Transverse colon (tissue), 4 donors: ENCODE data around the gene PRPF6. TPM values are rescaled to one million over a fixed set of nuclear protein-coding genes. Genes with fewer than 3 reads are reported as not detected.
A peak's percentile ranks its signal among the peaks of the same experiment; 100 is the strongest.

Source experiments
- DNase-seq: peaks from one replicate; pipeline ENCODE4 v3.0.0-alpha.2; 2019
- H3K27ac ChIP-seq, 4 donors: fragments of 200-600 bp; sonication (generic); 2 replicates each; pipeline ENCODE4 v1.5.1; 2016 to 2018; ENCODE audit warnings: inconsistent platforms in 4 of 4
- H3K27me3 ChIP-seq: fragments of 200-600 bp; sonication (generic); 2 replicates; pipeline ENCODE4 v1.5.1; 2017; ENCODE audit warnings: inconsistent platforms
- H3K36me3 ChIP-seq, 4 donors: fragments of 200-600 bp; sonication (generic); 2 replicates each; pipeline ENCODE4 v1.5.1; 2017 to 2019; ENCODE audit warnings: inconsistent platforms in 4 of 4
- H3K4me1 ChIP-seq, 4 donors: fragments of 200-600 bp; sonication (generic); 2 replicates each; pipeline ENCODE4 v1.5.1; 2017 to 2020; ENCODE audit warnings: inconsistent platforms in 4 of 4
- H3K4me3 ChIP-seq, 4 donors: fragments of 200-600 bp; sonication (generic); 1 replicate in 1 of 4; 2 replicates in 3 of 4; pipeline versions ENCODE4 v1.5.1 to v1.6.1; 2017 to 2019; ENCODE audit warnings: inconsistent platforms in 4 of 4
- H3K9me3 ChIP-seq, 2 donors: fragments of 200-600 bp; sonication (generic); 2 replicates each; pipeline ENCODE4 v1.5.1; 2017 to 2019; ENCODE audit warnings: inconsistent platforms in 2 of 2
- EP300 ChIP-seq: sonication (generic); formaldehyde crosslinking; IDR thresholded peaks from one replicate; pipeline ENCODE4 v1.6.1; 2017; ENCODE audit warnings: antibody characterized with exemption, low read depth
- POLR2A ChIP-seq: fragments of 450-650 bp; IDR thresholded peaks from one replicate; pipeline ENCODE4 v1.6.1; 2016; ENCODE audit warnings: antibody characterized with exemption, mild to moderate bottlenecking, moderate library complexity
- POLR2AphosphoS5 ChIP-seq, 3 donors: sonication (generic); formaldehyde crosslinking; IDR thresholded peaks; one replicate each; pipeline ENCODE4 v1.6.1; 2016; ENCODE audit warnings: antibody characterized with exemption in 3 of 3
- WGBS, 2 donors: methylation state at CpG; one replicate each; pipeline ENCODE4 v1.1.5; 2018; ENCODE audit warnings: low coverage in 1 of 2; 5-methylcytosine and 5-hydroxymethylcytosine counted together
- in situ Hi-C, 4 donors: fragments of 200-750 bp; cut with MboI; loops; one replicate each; pipeline versions ENCODE4 v1.15.0 to v1.15.1; 2017; ENCODE audit warnings: low sequenced_read_pairs in 3 of 4, low pct_ligation_motif_present in 1 of 4, low pct_unique_long_range_greater_than_20kb in 1 of 4
- intact Hi-C: fragments of 100-400 bp; cut with DNase I; formaldehyde crosslinking; loops from one replicate; pipeline ENCODE4 v1.15.1; 2023; ENCODE audit warnings: low total_unique reads
- total RNA-seq, 4 donors: library from RNA; depleted of rRNA; stranded (reverse); fragments of >200 nt; gene quantifications; one replicate each; pipeline ENCODE4 v1.1.0, GENCODE V29; 2016
- TF ChIP-seq, protein P1 (sequence below), 5 experiments: fragments of 200-600 bp in 3 of 5; fragments of 450-650 bp in 2 of 5; sonication (generic) in 3 of 5; IDR thresholded peaks; 1 replicate in 2 of 5; 2 replicates in 3 of 5; pipeline ENCODE4 v1.5.1; 2016 to 2017; ENCODE audit warnings: antibody characterized with exemption in 5 of 5, inconsistent platforms in 3 of 5, mild to moderate bottlenecking in 2 of 5, moderate library complexity in 1 of 5

PRPF6 gene
- total RNA-seq, 4 donors from 2014 or later = 29.2 to 55.7 (median 51.8) TPM

DNA sequence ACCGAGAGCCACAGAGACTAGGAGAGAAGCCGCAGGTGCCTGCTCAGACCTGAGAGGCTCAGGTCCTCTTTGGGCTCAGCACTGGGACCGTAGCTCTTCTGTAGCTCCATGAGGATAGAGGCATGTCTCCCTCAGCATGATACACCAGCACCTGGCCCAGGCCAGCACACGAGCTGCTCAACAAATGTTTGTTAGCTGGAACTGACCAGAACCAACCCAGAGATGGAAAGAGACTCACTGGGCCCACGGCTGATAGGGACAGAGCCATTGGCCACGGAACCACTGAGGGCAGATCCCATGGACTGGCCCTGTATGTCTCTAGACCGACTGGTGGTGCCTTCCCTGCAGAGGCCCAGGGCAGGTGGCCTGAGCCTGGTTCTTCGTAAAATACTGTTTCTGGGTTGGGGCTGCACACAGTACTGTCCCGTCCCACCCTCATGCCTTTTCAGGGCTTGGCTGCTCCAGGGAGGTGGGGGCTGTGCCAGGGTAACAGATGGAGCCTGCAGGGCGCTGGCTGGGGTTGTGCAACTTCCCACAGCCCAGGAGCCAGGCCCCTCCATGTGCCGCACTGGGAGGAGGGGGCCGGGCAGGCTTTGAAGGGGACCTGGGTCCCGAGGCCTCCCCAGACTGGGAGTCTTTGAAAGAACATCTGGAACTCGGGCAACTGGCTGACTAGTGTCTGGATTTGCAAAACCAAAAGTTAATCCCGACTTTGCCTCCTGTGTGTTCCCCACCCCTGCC lies 60.3 kb downstream of the PRPF6 start:
- 48% methylated on average over 15 of the region's 15 CpGs; no CpG with 5 or more reads in 1 of the 2 donors for whole genome bisulfite sequencing, 2 donors
- H3K4me3 ChIP-seq = no peak overlapping the region
- peaks cover 88% of the 10 kb centered on the region for H3K27me3 ChIP-seq
- no peak for TF ChIP-seq POLR2A
- TF ChIP-seq, protein P1, sequence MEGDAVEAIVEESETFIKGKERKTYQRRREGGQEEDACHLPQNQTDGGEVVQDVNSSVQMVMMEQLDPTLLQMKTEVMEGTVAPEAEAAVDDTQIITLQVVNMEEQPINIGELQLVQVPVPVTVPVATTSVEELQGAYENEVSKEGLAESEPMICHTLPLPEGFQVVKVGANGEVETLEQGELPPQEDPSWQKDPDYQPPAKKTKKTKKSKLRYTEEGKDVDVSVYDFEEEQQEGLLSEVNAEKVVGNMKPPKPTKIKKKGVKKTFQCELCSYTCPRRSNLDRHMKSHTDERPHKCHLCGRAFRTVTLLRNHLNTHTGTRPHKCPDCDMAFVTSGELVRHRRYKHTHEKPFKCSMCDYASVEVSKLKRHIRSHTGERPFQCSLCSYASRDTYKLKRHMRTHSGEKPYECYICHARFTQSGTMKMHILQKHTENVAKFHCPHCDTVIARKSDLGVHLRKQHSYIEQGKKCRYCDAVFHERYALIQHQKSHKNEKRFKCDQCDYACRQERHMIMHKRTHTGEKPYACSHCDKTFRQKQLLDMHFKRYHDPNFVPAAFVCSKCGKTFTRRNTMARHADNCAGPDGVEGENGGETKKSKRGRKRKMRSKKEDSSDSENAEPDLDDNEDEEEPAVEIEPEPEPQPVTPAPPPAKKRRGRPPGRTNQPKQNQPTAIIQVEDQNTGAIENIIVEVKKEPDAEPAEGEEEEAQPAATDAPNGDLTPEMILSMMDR (IDR thresholded peaks at IDR 0.05) = no peak
- no peak for TF ChIP-seq EP300
- TF ChIP-seq POLR2AphosphoS5 (IDR thresholded peaks at IDR 0.05) = no peak
- H3K9me3 ChIP-seq = no peaks in the 10 kb centered on the region
- no peaks in the 10 kb centered on the region for H3K36me3 ChIP-seq
- intact Hi-C loops = no loop called here
- DNase-seq = no peak
- in situ Hi-C loops = no loop called here
- peak overlapping the region in 1 of 4 donors; percentile 38 for H3K27ac ChIP-seq
- H3K4me1 ChIP-seq = peaks cover 16 to 34% (median 24%) of the 10 kb centered on the region in 4 donors

DNA sequence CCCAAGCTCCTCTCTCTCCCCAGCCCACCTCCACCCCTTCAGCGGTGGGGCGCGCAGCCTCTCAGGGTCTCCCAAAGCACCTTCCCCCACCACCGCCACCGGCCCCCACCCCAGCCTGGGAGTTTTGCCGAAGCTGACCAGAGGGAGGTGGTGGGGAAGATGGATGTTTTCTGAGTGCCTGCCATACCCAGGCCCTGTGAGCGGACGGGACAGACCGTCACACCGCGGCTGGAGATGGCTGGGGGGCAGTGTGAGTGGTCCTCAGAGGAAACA lies 60.8 kb downstream of the PRPF6 start:
- Histone ChIP-seq H3K9me3 (no peaks in the 10 kb centered on the region), H3K4me3 (peak overlapping the region in 2 of 4 donors; percentile 39 to 50), H3K36me3 (no peaks in the 10 kb centered on the region), H3K27me3 (peaks cover 88% of the 10 kb centered on the region), H3K4me1 (peaks cover 16 to 34% (median 24%) of the 10 kb centered on the region in 4 donors), H3K27ac (peak overlapping the region in 1 of 4 donors; percentile 38)
- in situ Hi-C loops (no loop called here), intact Hi-C loops (no loop called here)
- WGBS, 2 donors = 15% methylated on average over 11 of the region's 11 CpGs; no CpG with 5 or more reads in 1 of the 2 donors
- no peak for DNase-seq
- no peak for TF ChIP-seq POLR2AphosphoS5 (IDR thresholded peaks at IDR 0.05)

GRCh38 chr20:64042054-64042781 lies 61.3 kb downstream of the PRPF6 start:
- intact Hi-C loops = no loop called here

DNA sequence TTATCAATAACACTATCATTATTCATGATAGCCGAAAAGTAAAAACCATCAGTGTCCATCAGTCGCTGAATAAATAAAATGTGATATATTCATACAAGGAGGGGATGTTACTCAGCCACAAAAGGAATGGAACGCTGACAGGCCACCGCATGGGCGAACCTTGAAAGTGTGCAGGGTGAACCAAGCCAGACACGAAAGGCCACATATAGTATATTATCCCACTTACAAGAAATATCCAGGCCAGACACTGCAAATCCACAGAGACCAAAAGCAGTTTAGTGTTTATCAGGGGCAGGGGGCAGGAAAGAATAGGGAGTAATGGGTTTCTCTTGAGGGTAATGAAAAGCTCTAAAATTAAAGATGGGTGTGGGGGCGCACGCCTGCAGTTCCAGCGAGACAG lies 62.8 kb downstream of the PRPF6 start:
- H3K27me3 ChIP-seq = peaks cover 91% of the 10 kb centered on the region
- in situ Hi-C loops (no loop called here), intact Hi-C loops (no loop called here)

More at GRCh38 chr20:64042054-64042781, 61.3 kb downstream of the PRPF6 start:
- Histone ChIP-seq H3K36me3 (no peaks in the 10 kb centered on the region), H3K27me3 (peaks cover 88% of the 10 kb centered on the region), H3K4me1 (peaks cover 16 to 34% (median 24%) of the 10 kb centered on the region in 4 donors), H3K9me3 (no peaks in the 10 kb centered on the region), H3K27ac (peak overlapping the region; percentile 38 to 55 (median 49)), H3K4me3 (peak overlapping the region in 3 of 4 donors; percentile 12 to 50 (median 39))
- DNase-seq = no peak
- WGBS, 2 donors = 4% methylated on average over 20 of the region's 55 CpGs; no CpG with 5 or more reads in 1 of the 2 donors
- TF ChIP-seq POLR2A = no peak
- TF ChIP-seq, protein P1 (IDR thresholded peaks at IDR 0.05) = no peak
- no peak for TF ChIP-seq POLR2AphosphoS5 (IDR thresholded peaks at IDR 0.05)
- no peak for TF ChIP-seq EP300
- in situ Hi-C loops = no loop called here

More for the DNA sequence above, 62.8 kb downstream of the PRPF6 start:
- Histone ChIP-seq H3K9me3 (no peaks in the 10 kb centered on the region), H3K4me1 (peaks cover 7 to 21% (median 16%) of the 10 kb centered on the region in 4 donors), H3K36me3 (no peaks in the 10 kb centered on the region), H3K27ac (no peak overlapping the region), H3K4me3 (no peak overlapping the region)
- TF ChIP-seq EP300 (no peak), POLR2A (no peak)
- TF ChIP-seq, protein P1 (IDR thresholded peaks at IDR 0.05) = no peak
- WGBS, 2 donors = 74 to 77% methylated on average over 9 of the region's 9 CpGs
- no peak for DNase-seq
